Ishikawa (cell line): ENCODE data around the gene ZBTB12.

Experiments
- CREB1 ChIP-seq: IDR thresholded peaks from 2 replicates; pipeline ENCODE4 v1.6.1; 2012; ENCODE audit warnings: low read depth
- EGR1 ChIP-seq: IDR thresholded peaks from 2 replicates; pipeline ENCODE4 v1.6.1; 2012
- EP300 ChIP-seq: IDR thresholded peaks from 2 replicates; pipeline ENCODE4 v1.6.1; 2012; ENCODE audit warnings: borderline replicate concordance
- NFIC ChIP-seq: IDR thresholded peaks from 2 replicates; pipeline ENCODE4 v1.6.1; 2012
- RAD21 ChIP-seq: IDR thresholded peaks from 2 replicates; pipeline ENCODE4 v1.6.1; 2012; ENCODE audit warnings: low read depth
- TAF1 ChIP-seq: IDR thresholded peaks from 2 replicates; pipeline ENCODE4 v1.6.1; 2012; ENCODE audit warnings: low read depth, mild to moderate bottlenecking
- TEAD4 ChIP-seq: IDR thresholded peaks from 2 replicates; pipeline ENCODE4 v1.6.1; 2012
- YY1 ChIP-seq: IDR thresholded peaks from 2 replicates; pipeline ENCODE4 v1.6.1; 2012; ENCODE audit warnings: low read depth
- ZBTB7A ChIP-seq: IDR thresholded peaks from 2 replicates; pipeline ENCODE4 v1.6.1; 2012; ENCODE audit warnings: low read depth
- TF ChIP-seq, protein P1 (sequence below): IDR thresholded peaks from 2 replicates; pipeline ENCODE4 v1.6.1; 2012
- TF ChIP-seq, protein P2 (sequence below): IDR thresholded peaks from 2 replicates; pipeline ENCODE4 v1.6.1; 2012; ENCODE audit warnings: low read depth, mild to moderate bottlenecking
- TF ChIP-seq, protein P3 (sequence below): IDR thresholded peaks from 2 replicates; pipeline ENCODE4 v1.6.1; 2012

DNA sequence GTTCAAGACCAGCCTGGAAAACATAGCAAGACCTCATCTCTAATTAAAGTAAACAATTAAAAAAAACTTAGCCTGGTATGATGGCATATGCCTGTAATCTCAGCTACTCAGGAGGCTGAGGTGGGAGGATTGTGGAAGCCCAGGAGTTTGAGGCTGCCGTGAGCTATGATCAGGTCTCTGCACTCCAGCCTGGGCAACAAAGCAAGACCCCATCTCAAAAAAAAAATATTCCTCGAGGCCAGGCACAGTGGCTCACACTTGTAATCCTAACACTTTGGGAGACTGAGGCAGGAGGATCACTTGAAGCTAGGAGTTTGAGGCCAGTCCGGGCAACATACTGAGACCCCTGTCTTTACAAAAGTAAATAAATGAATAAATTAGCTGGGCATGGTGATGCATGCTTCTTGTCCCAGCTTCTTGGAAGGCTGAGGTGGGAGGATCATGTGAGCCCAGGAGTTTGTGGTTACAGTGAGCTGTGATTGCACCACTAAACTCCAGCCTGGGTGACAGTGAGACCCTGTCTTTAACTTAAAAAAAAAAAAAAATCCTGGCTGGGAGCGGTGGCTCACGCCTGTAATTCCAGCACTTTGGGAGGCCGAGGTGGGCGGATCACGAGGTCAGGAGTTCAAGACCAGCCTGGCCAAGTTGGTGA is 16.3 kb upstream of the ZBTB12 start:
- TF ChIP-seq TEAD4 (no peak), EGR1 (no peak), NFIC (no peak), CREB1 (no peak), TAF1 (no peak), ZBTB7A (no peak), EP300 (no peak), YY1 (no peak), RAD21 (no peak)
- TF ChIP-seq, protein P1, sequence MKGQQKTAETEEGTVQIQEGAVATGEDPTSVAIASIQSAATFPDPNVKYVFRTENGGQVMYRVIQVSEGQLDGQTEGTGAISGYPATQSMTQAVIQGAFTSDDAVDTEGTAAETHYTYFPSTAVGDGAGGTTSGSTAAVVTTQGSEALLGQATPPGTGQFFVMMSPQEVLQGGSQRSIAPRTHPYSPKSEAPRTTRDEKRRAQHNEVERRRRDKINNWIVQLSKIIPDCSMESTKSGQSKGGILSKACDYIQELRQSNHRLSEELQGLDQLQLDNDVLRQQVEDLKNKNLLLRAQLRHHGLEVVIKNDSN = no peak
- TF ChIP-seq, protein P2, sequence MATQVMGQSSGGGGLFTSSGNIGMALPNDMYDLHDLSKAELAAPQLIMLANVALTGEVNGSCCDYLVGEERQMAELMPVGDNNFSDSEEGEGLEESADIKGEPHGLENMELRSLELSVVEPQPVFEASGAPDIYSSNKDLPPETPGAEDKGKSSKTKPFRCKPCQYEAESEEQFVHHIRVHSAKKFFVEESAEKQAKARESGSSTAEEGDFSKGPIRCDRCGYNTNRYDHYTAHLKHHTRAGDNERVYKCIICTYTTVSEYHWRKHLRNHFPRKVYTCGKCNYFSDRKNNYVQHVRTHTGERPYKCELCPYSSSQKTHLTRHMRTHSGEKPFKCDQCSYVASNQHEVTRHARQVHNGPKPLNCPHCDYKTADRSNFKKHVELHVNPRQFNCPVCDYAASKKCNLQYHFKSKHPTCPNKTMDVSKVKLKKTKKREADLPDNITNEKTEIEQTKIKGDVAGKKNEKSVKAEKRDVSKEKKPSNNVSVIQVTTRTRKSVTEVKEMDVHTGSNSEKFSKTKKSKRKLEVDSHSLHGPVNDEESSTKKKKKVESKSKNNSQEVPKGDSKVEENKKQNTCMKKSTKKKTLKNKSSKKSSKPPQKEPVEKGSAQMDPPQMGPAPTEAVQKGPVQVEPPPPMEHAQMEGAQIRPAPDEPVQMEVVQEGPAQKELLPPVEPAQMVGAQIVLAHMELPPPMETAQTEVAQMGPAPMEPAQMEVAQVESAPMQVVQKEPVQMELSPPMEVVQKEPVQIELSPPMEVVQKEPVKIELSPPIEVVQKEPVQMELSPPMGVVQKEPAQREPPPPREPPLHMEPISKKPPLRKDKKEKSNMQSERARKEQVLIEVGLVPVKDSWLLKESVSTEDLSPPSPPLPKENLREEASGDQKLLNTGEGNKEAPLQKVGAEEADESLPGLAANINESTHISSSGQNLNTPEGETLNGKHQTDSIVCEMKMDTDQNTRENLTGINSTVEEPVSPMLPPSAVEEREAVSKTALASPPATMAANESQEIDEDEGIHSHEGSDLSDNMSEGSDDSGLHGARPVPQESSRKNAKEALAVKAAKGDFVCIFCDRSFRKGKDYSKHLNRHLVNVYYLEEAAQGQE = no peak
- TF ChIP-seq, protein P3, sequence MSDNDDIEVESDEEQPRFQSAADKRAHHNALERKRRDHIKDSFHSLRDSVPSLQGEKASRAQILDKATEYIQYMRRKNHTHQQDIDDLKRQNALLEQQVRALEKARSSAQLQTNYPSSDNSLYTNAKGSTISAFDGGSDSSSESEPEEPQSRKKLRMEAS = no peak
